Peyer's patch (tissue), 4 donors: ENCODE measurements around the gene PALS2.

Experiments
- POLR2A ChIP-seq, 2 donors: fragments of 450-650 bp; IDR thresholded peaks; one replicate each; pipeline ENCODE4 v1.5.1; 2017; ENCODE audit warnings: antibody characterized with exemption in 2 of 2, mild to moderate bottlenecking in 2 of 2, moderate library complexity in 2 of 2
- TF ChIP-seq, protein P1 (sequence below), 6 experiments: fragments of 450-650 bp in 4 of 6; fragments of 200-600 bp in 2 of 6; sonication (generic) in 1 of 6; IDR thresholded peaks; one replicate each; pipeline ENCODE4 v1.5.1; 2017 to 2019; ENCODE audit warnings: antibody characterized with exemption in 6 of 6, mild to moderate bottlenecking in 3 of 6, moderate library complexity in 1 of 6

DNA sequence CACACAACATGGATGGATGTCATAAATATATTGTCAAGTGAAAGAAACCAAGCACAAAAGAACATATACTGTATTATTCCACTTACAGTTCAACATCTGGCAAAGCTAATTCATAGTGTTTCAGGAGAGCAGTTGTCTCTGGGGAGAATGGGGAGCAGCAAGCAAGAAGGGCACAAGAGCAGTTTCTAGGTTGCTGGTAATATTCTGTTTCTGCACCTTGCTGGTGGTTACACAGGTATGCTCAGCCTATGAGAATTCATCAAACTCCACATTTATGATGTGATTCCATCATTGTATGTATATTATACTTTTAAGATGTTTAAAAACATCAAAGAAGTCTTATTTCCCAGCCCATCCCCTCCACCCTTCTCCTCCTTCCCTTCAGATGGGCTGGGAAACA is 18.1 kb upstream of the PALS2 start:
- TF ChIP-seq, protein P1, sequence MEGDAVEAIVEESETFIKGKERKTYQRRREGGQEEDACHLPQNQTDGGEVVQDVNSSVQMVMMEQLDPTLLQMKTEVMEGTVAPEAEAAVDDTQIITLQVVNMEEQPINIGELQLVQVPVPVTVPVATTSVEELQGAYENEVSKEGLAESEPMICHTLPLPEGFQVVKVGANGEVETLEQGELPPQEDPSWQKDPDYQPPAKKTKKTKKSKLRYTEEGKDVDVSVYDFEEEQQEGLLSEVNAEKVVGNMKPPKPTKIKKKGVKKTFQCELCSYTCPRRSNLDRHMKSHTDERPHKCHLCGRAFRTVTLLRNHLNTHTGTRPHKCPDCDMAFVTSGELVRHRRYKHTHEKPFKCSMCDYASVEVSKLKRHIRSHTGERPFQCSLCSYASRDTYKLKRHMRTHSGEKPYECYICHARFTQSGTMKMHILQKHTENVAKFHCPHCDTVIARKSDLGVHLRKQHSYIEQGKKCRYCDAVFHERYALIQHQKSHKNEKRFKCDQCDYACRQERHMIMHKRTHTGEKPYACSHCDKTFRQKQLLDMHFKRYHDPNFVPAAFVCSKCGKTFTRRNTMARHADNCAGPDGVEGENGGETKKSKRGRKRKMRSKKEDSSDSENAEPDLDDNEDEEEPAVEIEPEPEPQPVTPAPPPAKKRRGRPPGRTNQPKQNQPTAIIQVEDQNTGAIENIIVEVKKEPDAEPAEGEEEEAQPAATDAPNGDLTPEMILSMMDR (IDR thresholded peaks at IDR 0.05) = no peak
- no peak for TF ChIP-seq POLR2A (IDR thresholded peaks at IDR 0.05)
